GM23338 (cell line): ENCODE measurements around the gene UBE3C. TPM values are rescaled to one million over a fixed set of nuclear protein-coding genes. Genes with fewer than 3 reads are reported as not detected.

ENCODE experiments used
- ATAC-seq: fragments of 200-7000 bp; cut with Tn5 transposase; 3 replicates; pipeline ENCODE4 v1.9.1; 2020
- DNase-seq: peaks from one replicate; pipeline ENCODE4 v3.0.0-alpha.2; 2015; ENCODE audit warnings: low spot score
- H2AFZ ChIP-seq: fragments of 200-600 bp; sonication (generic); 2 replicates; pipeline ENCODE4 v1.8.0; 2016; ENCODE audit warnings: antibody characterized with exemption, mild to moderate bottlenecking, moderate library complexity
- H3F3A ChIP-seq: fragments of 200-600 bp; sonication (generic); replicated peaks from 2 replicates; pipeline ENCODE4 v1.8.0; 2017; ENCODE audit warnings: antibody characterized with exemption, mixed run types, low read depth
- H3K27ac ChIP-seq: fragments of 200-600 bp; sonication (generic); 2 replicates; pipeline ENCODE4 v1.6.1; 2016; ENCODE audit warnings: low read depth
- H3K27me3 ChIP-seq: fragments of 200-600 bp; sonication (generic); 2 replicates; pipeline ENCODE4 v1.8.0; 2016; ENCODE audit warnings: mild to moderate bottlenecking, mixed run types, moderate library complexity; ENCODE audit not compliant: insufficient read depth
- H3K36me3 ChIP-seq: fragments of 200-600 bp; sonication (generic); 2 replicates; pipeline ENCODE4 v1.8.0; 2016; ENCODE audit warnings: mild to moderate bottlenecking; ENCODE audit not compliant: insufficient read depth
- H3K4me1 ChIP-seq: fragments of 200-600 bp; sonication (generic); 2 replicates; pipeline ENCODE4 v1.8.0; 2016; ENCODE audit warnings: mild to moderate bottlenecking, moderate library complexity; ENCODE audit not compliant: insufficient read depth
- H3K4me2 ChIP-seq: fragments of 200-600 bp; sonication (generic); 2 replicates; pipeline ENCODE4 v1.7.1; 2017; ENCODE audit warnings: mixed run types
- H3K4me3 ChIP-seq: fragments of 200-600 bp; sonication (generic); 2 replicates; pipeline ENCODE4 v1.6.1; 2016; ENCODE audit warnings: mixed run types
- H3K79me2 ChIP-seq: fragments of 200-600 bp; sonication (generic); replicated peaks from 2 replicates; pipeline ENCODE4 v1.8.0; 2017; ENCODE audit warnings: mild to moderate bottlenecking; ENCODE audit not compliant: insufficient read depth
- H3K9me2 ChIP-seq: fragments of 200-600 bp; sonication (generic); 2 replicates; pipeline ENCODE4 v1.8.0; 2017; ENCODE audit not compliant: insufficient read depth
- H4K20me1 ChIP-seq: fragments of 200-600 bp; sonication (generic); replicated peaks from 2 replicates; pipeline ENCODE4 v1.8.0; 2017; ENCODE audit warnings: mild to moderate bottlenecking; ENCODE audit not compliant: insufficient read depth
- H3K27ac Mint-ChIP-seq: 2 replicates; pipeline ENCODE4 v1.8.0; 2020; ENCODE audit warnings: inconsistent platforms, mild to moderate bottlenecking, moderate library complexity, mixed read lengths
- H3K27me3 Mint-ChIP-seq: 3 replicates; pipeline ENCODE4 v1.8.0; 2022; ENCODE audit warnings: low read depth, mild to moderate bottlenecking, moderate library complexity, mixed read lengths, inconsistent platforms; ENCODE audit not compliant: insufficient read depth, poor library complexity
- H3K36me3 Mint-ChIP-seq: 3 replicates; pipeline ENCODE4 v1.8.0; 2021; ENCODE audit warnings: low read depth, mild to moderate bottlenecking, inconsistent platforms, moderate library complexity, mixed read lengths
- H3K4me1 Mint-ChIP-seq: 3 replicates; pipeline ENCODE4 v1.8.0; 2020; ENCODE audit warnings: mild to moderate bottlenecking, inconsistent platforms, mixed read lengths
- H3K4me3 Mint-ChIP-seq: 3 replicates; pipeline ENCODE4 v1.8.0; 2021; ENCODE audit warnings: moderate library complexity, mild to moderate bottlenecking, inconsistent platforms, mixed read lengths
- H3K9me3 Mint-ChIP-seq: 3 replicates; pipeline ENCODE4 v1.8.0; 2020; ENCODE audit warnings: moderate library complexity, mild to moderate bottlenecking, inconsistent platforms, mixed read lengths
- EZH2 ChIP-seq: fragments of 200-600 bp; sonication (generic); IDR thresholded peaks from one replicate; pipeline ENCODE4 v1.8.0; 2017; ENCODE audit warnings: antibody characterized with exemption, mild to moderate bottlenecking, low read depth; ENCODE audit not compliant: unreplicated experiment
- EZH2phosphoT487 ChIP-seq: fragments of 200-600 bp; sonication (generic); IDR thresholded peaks from one replicate; pipeline ENCODE4 v1.8.1; 2018; ENCODE audit warnings: antibody characterized with exemption; ENCODE audit not compliant: unreplicated experiment
- JUNB ChIP-seq: IDR thresholded peaks from one replicate; pipeline ENCODE4 v1.6.1; 2016; ENCODE audit warnings: antibody characterized with exemption; ENCODE audit not compliant: unreplicated experiment
- NANOG ChIP-seq: IDR thresholded peaks from 2 replicates; pipeline ENCODE4 v1.6.1; 2016; ENCODE audit warnings: antibody characterized with exemption, borderline replicate concordance
- POLR2AphosphoS5 ChIP-seq: IDR thresholded peaks from 2 replicates; pipeline ENCODE4 v1.6.1; 2016; ENCODE audit warnings: antibody characterized with exemption, low read depth
- REST ChIP-seq: IDR thresholded peaks from one replicate; pipeline ENCODE4 v1.6.1; 2018; ENCODE audit warnings: antibody characterized with exemption; ENCODE audit not compliant: unreplicated experiment
- STAT1 ChIP-seq: IDR thresholded peaks from one replicate; pipeline ENCODE4 v1.6.1; 2016; ENCODE audit warnings: antibody characterized with exemption; ENCODE audit not compliant: unreplicated experiment
- ZNF114 ChIP-seq: fragments of 250-450 bp; sonication (Bioruptor Pico); IDR thresholded peaks from 2 replicates; pipeline ENCODE4 v1.5.0; 2020; ENCODE audit warnings: mild to moderate bottlenecking, moderate library complexity
- ZNF331 ChIP-seq: fragments of 250-450 bp; sonication (Bioruptor Pico); IDR thresholded peaks from 2 replicates; pipeline ENCODE4 v1.5.0; 2020; ENCODE audit warnings: low read depth, mild to moderate bottlenecking, moderate library complexity
- polyA plus RNA-seq: library from polyadenylated mRNA; unstranded; fragments of >200 nt; fragmentation: Nextera tagmentation; extraction: Ambion mirVana; gene quantifications from 2 replicates; pipeline ENCODE4 v1.2.1, GENCODE V29; 2016
- total RNA-seq: library from RNA; depleted of rRNA; stranded (reverse); fragments of >200 nt; shearing (Covaris generic); gene quantifications from 2 replicates; pipeline ENCODE4 v1.2.3, GENCODE V29; 2014
- TF ChIP-seq, protein P1 (sequence below): IDR thresholded peaks from 2 replicates; pipeline ENCODE4 v1.6.1; 2016; ENCODE audit warnings: antibody characterized with exemption
- TF ChIP-seq, protein P2 (sequence below), 2 experiments: fragments of 200-600 bp in 1 of 2; sonication (generic) in 1 of 2; conservative IDR thresholded peaks; 2 replicates each; pipeline versions ENCODE4 v1.5.1 to v1.6.1; 2016 to 2017; ENCODE audit warnings: antibody characterized with exemption in 2 of 2, low read depth in 2 of 2, mild to moderate bottlenecking in 2 of 2, moderate library complexity in 1 of 2

The UBE3C gene
- total and polyA plus RNA-seq, 2 experiments from 2014 or later, result 16.8 to 76.9 TPM

- peak; percentile 73 for ATAC-seq
- peak; percentile 64 for DNase-seq
- TF ChIP-seq NANOG, result no peak
- TF ChIP-seq ZNF331 (CRISPR knock-in tag), result no peak
- no peak for TF ChIP-seq EZH2
- TF ChIP-seq, protein P1, sequence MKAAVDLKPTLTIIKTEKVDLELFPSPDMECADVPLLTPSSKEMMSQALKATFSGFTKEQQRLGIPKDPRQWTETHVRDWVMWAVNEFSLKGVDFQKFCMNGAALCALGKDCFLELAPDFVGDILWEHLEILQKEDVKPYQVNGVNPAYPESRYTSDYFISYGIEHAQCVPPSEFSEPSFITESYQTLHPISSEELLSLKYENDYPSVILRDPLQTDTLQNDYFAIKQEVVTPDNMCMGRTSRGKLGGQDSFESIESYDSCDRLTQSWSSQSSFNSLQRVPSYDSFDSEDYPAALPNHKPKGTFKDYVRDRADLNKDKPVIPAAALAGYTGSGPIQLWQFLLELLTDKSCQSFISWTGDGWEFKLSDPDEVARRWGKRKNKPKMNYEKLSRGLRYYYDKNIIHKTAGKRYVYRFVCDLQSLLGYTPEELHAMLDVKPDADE, result no peak
- no peak for TF ChIP-seq EZH2phosphoT487
- TF ChIP-seq POLR2AphosphoS5, result no peak
- TF ChIP-seq JUNB, result no peak
- H3K4me1 Mint-ChIP-seq, result peaks cover 43% of the 10 kb centered on the region
- Histone ChIP-seq H3K36me3 (peaks cover 5% of the 10 kb centered on the region; the same call in 1 of the 2 replicates), H3K4me1 (peaks cover 14% of the 10 kb centered on the region), H2AFZ (0 out of 2 replicates have a peak overlapping the region, but pooled peaks have one; percentile 18), H3K4me2 (peak overlapping the region; percentile 100), H3K9me2 (no peaks in the 10 kb centered on the region), H3K79me2 (peaks cover 52% of the 10 kb centered on the region), H3K4me3 (peak overlapping the region; percentile 94), H3F3A (0 out of 2 replicates have a peak, but pooled peaks cover 6% of the 10 kb centered on the region), H3K27ac (no peak overlapping the region), H4K20me1 (peaks cover 46% of the 10 kb centered on the region), H3K27me3 (no peaks in the 10 kb centered on the region)
- H3K27me3 Mint-ChIP-seq, result peaks cover 4% of the 10 kb centered on the region
- peak overlapping the region; percentile 78 for H3K27ac Mint-ChIP-seq
- H3K4me3 Mint-ChIP-seq, result peak overlapping the region; percentile 88
- no peaks in the 10 kb centered on the region for H3K9me3 Mint-ChIP-seq
- H3K36me3 Mint-ChIP-seq, result peaks cover 30% of the 10 kb centered on the region
These were observed 534 bp downstream of the UBE3C start for GRCh38 chr7:157139111-157139809.

DNA sequence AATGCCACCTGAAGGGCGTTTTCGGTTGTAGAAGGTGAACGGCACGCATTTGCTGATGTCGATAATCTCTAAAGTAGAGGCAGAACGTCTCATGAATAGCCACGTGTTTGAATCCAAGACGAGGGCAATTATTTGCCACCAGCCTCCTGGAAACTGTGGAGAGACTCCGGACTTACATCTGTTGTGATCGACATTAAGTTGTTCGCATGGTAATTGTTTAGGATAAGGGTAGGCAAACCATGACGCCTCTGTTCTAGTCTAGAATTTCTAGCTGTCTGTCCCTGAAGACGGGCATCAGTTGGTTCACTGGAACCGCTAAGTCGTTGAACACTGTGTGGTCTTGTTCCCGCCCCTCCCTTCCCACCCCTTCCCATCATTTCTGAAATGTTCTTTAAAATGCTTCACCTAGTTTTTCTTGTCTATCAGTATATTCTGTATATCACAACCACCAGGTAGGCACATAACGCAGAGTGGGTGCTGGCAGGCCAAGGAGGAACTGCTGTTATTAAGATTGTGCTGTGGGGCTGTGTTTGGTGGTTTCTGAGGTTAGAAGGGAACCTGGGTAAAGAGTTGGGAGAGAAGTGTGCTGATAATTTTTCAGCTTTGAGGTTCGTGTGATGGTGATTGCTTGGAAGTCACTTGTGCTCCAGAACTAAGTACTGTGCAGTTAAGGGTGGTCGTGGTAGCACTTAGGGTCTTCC lies 1.2 kb downstream of the UBE3C start:
- no peak for ATAC-seq
- Histone ChIP-seq H4K20me1 (peaks cover 52% of the 10 kb centered on the region), H3K9me2 (no peaks in the 10 kb centered on the region), H3K4me3 (peak overlapping the region; percentile 94), H3K27me3 (no peaks in the 10 kb centered on the region), H3K4me2 (peak overlapping the region; percentile 100), H3K36me3 (peaks cover 5% of the 10 kb centered on the region; the same call in 1 of the 2 replicates), H3K4me1 (peaks cover 14% of the 10 kb centered on the region), H3K79me2 (peaks cover 59% of the 10 kb centered on the region), H3K27ac (no peak overlapping the region), H3F3A (0 out of 2 replicates have a peak, but pooled peaks cover 6% of the 10 kb centered on the region), H2AFZ (0 out of 2 replicates have a peak overlapping the region, but pooled peaks have one; percentile 18)
- no peak for DNase-seq
- Mint-ChIP-seq H3K27me3 (peaks cover 2% of the 10 kb centered on the region), H3K27ac (peak overlapping the region; percentile 78), H3K4me3 (peak overlapping the region; percentile 88), H3K4me1 (peaks cover 48% of the 10 kb centered on the region), H3K9me3 (no peaks in the 10 kb centered on the region), H3K36me3 (peaks cover 30% of the 10 kb centered on the region)
- TF ChIP-seq POLR2AphosphoS5, result no peak
- TF ChIP-seq, protein P1, result no peak
- no peak for TF ChIP-seq EZH2phosphoT487
- no peak for TF ChIP-seq EZH2
- no peak for TF ChIP-seq REST
- TF ChIP-seq, protein P2, sequence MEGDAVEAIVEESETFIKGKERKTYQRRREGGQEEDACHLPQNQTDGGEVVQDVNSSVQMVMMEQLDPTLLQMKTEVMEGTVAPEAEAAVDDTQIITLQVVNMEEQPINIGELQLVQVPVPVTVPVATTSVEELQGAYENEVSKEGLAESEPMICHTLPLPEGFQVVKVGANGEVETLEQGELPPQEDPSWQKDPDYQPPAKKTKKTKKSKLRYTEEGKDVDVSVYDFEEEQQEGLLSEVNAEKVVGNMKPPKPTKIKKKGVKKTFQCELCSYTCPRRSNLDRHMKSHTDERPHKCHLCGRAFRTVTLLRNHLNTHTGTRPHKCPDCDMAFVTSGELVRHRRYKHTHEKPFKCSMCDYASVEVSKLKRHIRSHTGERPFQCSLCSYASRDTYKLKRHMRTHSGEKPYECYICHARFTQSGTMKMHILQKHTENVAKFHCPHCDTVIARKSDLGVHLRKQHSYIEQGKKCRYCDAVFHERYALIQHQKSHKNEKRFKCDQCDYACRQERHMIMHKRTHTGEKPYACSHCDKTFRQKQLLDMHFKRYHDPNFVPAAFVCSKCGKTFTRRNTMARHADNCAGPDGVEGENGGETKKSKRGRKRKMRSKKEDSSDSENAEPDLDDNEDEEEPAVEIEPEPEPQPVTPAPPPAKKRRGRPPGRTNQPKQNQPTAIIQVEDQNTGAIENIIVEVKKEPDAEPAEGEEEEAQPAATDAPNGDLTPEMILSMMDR (conservative IDR thresholded peaks at IDR 0.05; ENCODE audit: low read depth in 2 of 2), result no peak
- no peak for TF ChIP-seq JUNB
- no peak for TF ChIP-seq ZNF114 (CRISPR knock-in tag)
- TF ChIP-seq ZNF331 (CRISPR knock-in tag), result no peak
- TF ChIP-seq STAT1, result no peak
- TF ChIP-seq NANOG, result no peak
